Suprapubic skin (tissue), 4 donors: ENCODE data around the gene CHI3L1.

Experiments used
- POLR2A ChIP-seq, 2 donors: fragments of 450-650 bp; IDR thresholded peaks; one replicate each; pipeline ENCODE4 v1.6.1; 2017; ENCODE audit warnings: antibody characterized with exemption in 2 of 2, mild to moderate bottlenecking in 2 of 2, moderate library complexity in 2 of 2
- POLR2AphosphoS5 ChIP-seq, 3 donors: sonication (generic); formaldehyde crosslinking; IDR thresholded peaks; one replicate each; pipeline ENCODE4 v1.6.1; 2017; ENCODE audit warnings: antibody characterized with exemption in 3 of 3

DNA sequence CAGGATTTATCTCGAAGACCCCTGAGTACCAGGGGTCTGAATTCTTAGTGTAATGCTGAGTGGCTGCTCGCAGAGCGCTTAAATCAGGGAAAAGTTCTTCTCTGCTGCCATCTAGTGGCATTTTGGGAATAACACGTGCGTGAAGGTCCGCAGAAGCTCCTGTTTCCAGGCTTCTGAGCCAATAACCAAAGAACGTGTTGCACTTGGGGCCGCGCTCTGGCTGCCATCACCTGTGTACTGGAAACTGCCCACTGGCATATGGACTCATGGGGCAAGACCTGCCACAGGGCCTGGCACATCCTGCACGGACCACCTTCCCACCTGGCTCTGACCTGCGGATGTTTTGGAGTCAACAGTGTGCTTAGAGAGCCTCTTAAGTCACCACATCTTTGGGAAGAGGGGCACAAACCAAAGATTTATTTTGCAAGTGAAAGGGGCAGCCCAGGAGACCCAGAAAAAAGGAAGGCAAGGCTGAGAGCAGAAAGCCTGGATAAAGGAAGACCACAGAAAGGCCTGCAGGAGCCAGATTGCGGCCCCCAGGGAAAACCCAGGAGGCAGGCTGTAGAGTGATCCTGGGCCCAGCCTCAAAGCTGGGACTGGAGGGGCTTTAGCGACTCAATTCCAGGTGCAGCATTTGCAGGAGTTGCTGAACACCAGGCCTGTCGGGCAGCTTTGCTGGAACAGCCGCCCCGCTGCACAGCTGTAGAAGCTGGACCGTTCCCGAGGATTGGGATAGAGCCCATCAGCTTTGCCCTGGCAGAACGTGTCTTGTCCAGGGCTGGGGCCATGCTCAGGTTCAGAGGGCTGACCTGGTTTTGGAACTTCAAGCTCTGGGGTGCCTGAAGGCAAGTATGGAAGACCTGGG is 30.0 kb upstream of the CHI3L1 start:
- TF ChIP-seq POLR2A (IDR thresholded peaks at IDR 0.05): no peak
- no peak for TF ChIP-seq POLR2AphosphoS5 (IDR thresholded peaks at IDR 0.05)
